Activated naive CD4-positive, alpha-beta T cell treated with anti-CD3 and anti-CD28 coated beads, Interleukin-2, amount 10 ng/mL, durations not matched to agents 7 days and 5 days (primary cell): Measurements from ENCODE around the gene BASP1.
A peak's percentile ranks its signal among the peaks of the same experiment; 100 is the strongest.

Source experiments
- CTCF ChIA-PET: fragments of 350-600 bp; sonication (Branson Sonifier 250); formaldehyde crosslinking; loops from one replicate; lab custom pipeline; 2021; ENCODE audit warnings: antibody characterized with exemption; lab: Charles Lee
- DNase-seq: peaks from one replicate; pipeline ENCODE4 v3.0.0-alpha.2; 2020
- H3K27ac Mint-ChIP-seq: one replicate; pipeline ENCODE4 v1.8.0; 2021; ENCODE audit warnings: mild to moderate bottlenecking, moderate library complexity, mixed read lengths
- H3K27me3 Mint-ChIP-seq: one replicate; pipeline ENCODE4 v1.8.0; 2021; ENCODE audit warnings: mild to moderate bottlenecking, mixed read lengths
- H3K36me3 Mint-ChIP-seq: one replicate; pipeline ENCODE4 v1.8.0; 2021; ENCODE audit warnings: mixed read lengths
- H3K4me1 Mint-ChIP-seq: one replicate; pipeline ENCODE4 v1.8.0; 2021; ENCODE audit warnings: mixed read lengths
- H3K4me3 Mint-ChIP-seq: one replicate; pipeline ENCODE4 v1.8.0; 2021; ENCODE audit warnings: mild to moderate bottlenecking, moderate library complexity, mixed read lengths
- H3K9me3 Mint-ChIP-seq: one replicate; pipeline ENCODE4 v1.8.0; 2021; ENCODE audit warnings: mixed read lengths

BASP1 gene, protein sequence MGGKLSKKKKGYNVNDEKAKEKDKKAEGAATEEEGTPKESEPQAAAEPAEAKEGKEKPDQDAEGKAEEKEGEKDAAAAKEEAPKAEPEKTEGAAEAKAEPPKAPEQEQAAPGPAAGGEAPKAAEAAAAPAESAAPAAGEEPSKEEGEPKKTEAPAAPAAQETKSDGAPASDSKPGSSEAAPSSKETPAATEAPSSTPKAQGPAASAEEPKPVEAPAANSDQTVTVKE

GRCh38 chr5:17217493-17218352 lies at the start of gene BASP1:
TSS of gene BASP1 (plus strand) at chr5:17217631. CDS start at chr5:17275217, 57,586 bp downstream.
- H3K9me3 Mint-ChIP-seq, result no peaks in the 10 kb centered on the region
- peaks cover 13% of the 10 kb centered on the region for H3K4me1 Mint-ChIP-seq
- CTCF ChIA-PET, result no interaction called here
- H3K36me3 Mint-ChIP-seq, result no peaks in the 10 kb centered on the region
- peaks cover 45% of the 10 kb centered on the region for H3K27me3 Mint-ChIP-seq
- DNase-seq, result peak; percentile 43
- H3K4me3 Mint-ChIP-seq, result peak within 1 kb of the TSS; percentile 37
- peak within 1 kb of the TSS; percentile 16 for H3K27ac Mint-ChIP-seq

GRCh38 chr5:17169507-17169906 lies 47.9 kb upstream of the BASP1 start:
- DNase-seq, result no peak
- Mint-ChIP-seq H3K4me3 (no peak overlapping the region), H3K4me1 (no peaks in the 10 kb centered on the region), H3K9me3 (no peaks in the 10 kb centered on the region), H3K27ac (no peak overlapping the region), H3K36me3 (no peaks in the 10 kb centered on the region), H3K27me3 (no peaks in the 10 kb centered on the region)
- CTCF ChIA-PET, result no interaction called here

GRCh38 chr5:17172791-17173190 lies 44.6 kb upstream of the BASP1 start:
- no peaks in the 10 kb centered on the region for H3K27me3 Mint-ChIP-seq
- DNase-seq, result no peak
- no peaks in the 10 kb centered on the region for H3K36me3 Mint-ChIP-seq
- no peak overlapping the region for H3K4me3 Mint-ChIP-seq
- no peaks in the 10 kb centered on the region for H3K9me3 Mint-ChIP-seq
- CTCF ChIA-PET, result no interaction called here
- no peak overlapping the region for H3K27ac Mint-ChIP-seq
- no peaks in the 10 kb centered on the region for H3K4me1 Mint-ChIP-seq

DNA sequence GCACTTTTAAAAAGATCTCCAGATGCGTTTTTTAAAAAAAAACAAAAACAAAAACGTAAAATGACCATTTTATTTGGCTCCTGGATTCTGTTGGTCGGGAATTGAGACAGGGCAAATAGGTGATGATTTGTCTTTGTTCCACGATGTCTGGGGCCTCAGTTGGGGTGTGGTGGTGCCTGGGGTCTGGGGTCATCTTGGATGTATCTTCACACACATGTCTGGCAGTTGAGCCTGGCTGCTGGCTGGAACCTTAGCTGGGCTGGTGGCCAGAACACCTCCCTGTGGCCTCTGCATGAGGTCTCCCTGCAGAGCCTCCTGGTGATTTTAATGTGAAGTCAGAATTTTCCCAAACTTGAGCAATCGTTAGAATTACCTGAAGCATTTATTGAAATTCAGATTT lies 42.5 kb upstream of the BASP1 start:
- Mint-ChIP-seq H3K9me3 (no peaks in the 10 kb centered on the region), H3K4me3 (no peak overlapping the region), H3K27ac (no peak overlapping the region), H3K36me3 (no peaks in the 10 kb centered on the region), H3K27me3 (no peaks in the 10 kb centered on the region), H3K4me1 (no peaks in the 10 kb centered on the region)
- no peak for DNase-seq
- CTCF ChIA-PET, result no interaction called here

GRCh38 chr5:17177501-17178372 lies 39.7 kb upstream of the BASP1 start:
- H3K36me3 Mint-ChIP-seq, result no peaks in the 10 kb centered on the region
- no peaks in the 10 kb centered on the region for H3K27me3 Mint-ChIP-seq
- no peak overlapping the region for H3K27ac Mint-ChIP-seq
- H3K9me3 Mint-ChIP-seq, result no peaks in the 10 kb centered on the region
- H3K4me1 Mint-ChIP-seq, result no peaks in the 10 kb centered on the region
- no peak overlapping the region for H3K4me3 Mint-ChIP-seq
- CTCF ChIA-PET, result interaction anchor here (0.6 kb wide), 1 partner anchor 357 kb away, joined by 3 read pairs; no protein-coding TSS in a partner anchor
- no peak for DNase-seq

DNA sequence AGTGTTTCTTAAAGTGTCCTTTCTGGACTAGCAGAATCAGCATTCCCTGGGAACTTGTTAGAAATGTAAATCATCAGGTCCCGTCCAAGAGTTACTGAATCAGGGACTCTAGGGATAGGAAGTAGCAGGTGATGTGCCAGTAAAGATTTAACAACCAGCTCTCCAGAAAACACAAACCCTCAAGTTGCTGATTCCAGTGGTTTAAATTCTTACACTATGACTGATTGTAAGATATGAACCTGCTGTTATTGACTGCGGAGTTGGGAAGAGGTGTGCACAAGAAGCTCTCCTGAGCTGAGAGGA lies 39.1 kb upstream of the BASP1 start:
- no peaks in the 10 kb centered on the region for H3K4me1 Mint-ChIP-seq
- H3K27ac Mint-ChIP-seq, result no peak overlapping the region
- no peaks in the 10 kb centered on the region for H3K27me3 Mint-ChIP-seq
- H3K9me3 Mint-ChIP-seq, result no peaks in the 10 kb centered on the region
- CTCF ChIA-PET, result no interaction called here
- no peak for DNase-seq
- no peak overlapping the region for H3K4me3 Mint-ChIP-seq
- no peaks in the 10 kb centered on the region for H3K36me3 Mint-ChIP-seq

- Mint-ChIP-seq H3K4me1 (no peaks in the 10 kb centered on the region), H3K36me3 (no peaks in the 10 kb centered on the region), H3K9me3 (no peaks in the 10 kb centered on the region), H3K27me3 (no peaks in the 10 kb centered on the region), H3K4me3 (no peak overlapping the region), H3K27ac (no peak overlapping the region)
- no peak for DNase-seq
- CTCF ChIA-PET, result interaction anchor here (1.5 kb wide), 1 partner anchor 10 kb away, joined by 6 read pairs; no protein-coding TSS in a partner anchor
Observed at GRCh38 chr5:17180330-17180843, 37.0 kb upstream of the BASP1 start.

DNA sequence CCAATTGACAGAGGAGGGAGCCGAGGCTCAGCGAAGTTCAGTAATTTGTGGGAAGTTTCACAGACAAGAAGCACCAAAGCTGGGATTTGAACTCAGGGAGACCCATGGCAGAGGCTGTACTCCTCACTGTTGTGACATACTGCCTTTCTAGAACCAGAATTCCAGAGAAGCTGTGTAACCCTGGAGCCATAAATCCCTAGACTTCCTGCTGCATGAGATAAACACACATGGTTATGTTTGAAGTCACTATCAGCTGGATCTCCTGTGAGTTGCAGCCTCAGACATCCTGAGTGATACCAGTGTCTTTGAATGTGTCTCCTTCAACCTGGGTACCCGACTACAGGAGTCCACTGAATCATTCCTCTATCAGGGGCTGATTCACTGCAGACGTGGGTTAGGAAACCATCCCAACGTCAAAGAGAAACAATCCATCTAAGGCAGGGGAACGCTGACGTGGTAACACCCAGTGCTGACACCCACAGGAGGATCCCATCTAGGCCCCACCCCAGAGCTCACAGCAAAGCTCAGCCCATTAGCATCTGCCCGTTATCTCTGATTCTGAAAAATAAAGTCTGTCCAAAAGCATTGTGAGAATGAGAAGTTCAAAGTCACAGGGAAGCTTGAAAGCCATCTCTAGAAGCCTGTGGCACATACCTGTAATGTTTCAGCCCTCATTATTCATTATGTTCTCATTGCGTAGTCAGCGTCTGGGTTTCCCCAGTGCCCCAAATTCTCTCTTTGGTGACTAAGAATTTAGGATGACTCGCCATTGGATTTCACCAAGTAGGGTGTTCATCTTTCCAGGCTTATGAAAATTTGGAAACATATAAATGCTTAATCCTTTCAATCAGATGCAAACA lies 36.3 kb upstream of the BASP1 start:
- CTCF ChIA-PET, result interaction anchor here (1.5 kb wide), 1 partner anchor 9 kb away, joined by 6 read pairs; no protein-coding TSS in a partner anchor
- no peak overlapping the region for H3K4me3 Mint-ChIP-seq
- H3K27me3 Mint-ChIP-seq, result no peaks in the 10 kb centered on the region
- no peaks in the 10 kb centered on the region for H3K4me1 Mint-ChIP-seq
- no peak overlapping the region for H3K27ac Mint-ChIP-seq
- no peaks in the 10 kb centered on the region for H3K9me3 Mint-ChIP-seq
- no peak for DNase-seq
- no peaks in the 10 kb centered on the region for H3K36me3 Mint-ChIP-seq

- Mint-ChIP-seq H3K36me3 (no peaks in the 10 kb centered on the region), H3K4me3 (no peak overlapping the region), H3K9me3 (no peaks in the 10 kb centered on the region), H3K27ac (no peak overlapping the region), H3K4me1 (no peaks in the 10 kb centered on the region), H3K27me3 (no peaks in the 10 kb centered on the region)
- DNase-seq, result no peak
- CTCF ChIA-PET, result no interaction called here
Observed at GRCh38 chr5:17182494-17182893, 34.9 kb upstream of the BASP1 start.

GRCh38 chr5:17182981-17183380 lies 34.5 kb upstream of the BASP1 start:
- Mint-ChIP-seq H3K9me3 (no peaks in the 10 kb centered on the region), H3K4me3 (no peak overlapping the region), H3K36me3 (no peaks in the 10 kb centered on the region), H3K27me3 (no peaks in the 10 kb centered on the region), H3K4me1 (no peaks in the 10 kb centered on the region), H3K27ac (no peak overlapping the region)
- no peak for DNase-seq
- CTCF ChIA-PET, result no interaction called here

DNA sequence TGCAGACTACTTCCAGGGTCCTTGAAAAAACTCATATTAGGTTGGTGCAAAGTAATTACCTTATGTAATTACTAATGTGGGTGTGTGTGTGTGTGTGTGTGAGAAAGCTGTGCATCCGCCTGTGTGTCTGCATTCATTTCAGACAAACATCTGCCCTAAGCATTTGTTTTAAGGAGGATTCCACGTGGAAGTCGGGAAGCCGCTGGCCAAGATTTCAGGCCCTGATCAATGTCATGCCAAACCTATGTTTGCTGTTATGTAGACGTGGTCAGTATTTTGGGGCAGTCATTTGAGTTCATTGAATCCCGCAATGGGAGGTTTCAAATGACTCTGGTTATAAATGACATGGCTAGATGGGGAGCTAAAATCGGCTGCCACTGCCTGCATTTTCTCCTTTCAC lies 33.6 kb upstream of the BASP1 start:
- Mint-ChIP-seq H3K4me3 (no peak overlapping the region), H3K36me3 (no peaks in the 10 kb centered on the region), H3K27me3 (no peaks in the 10 kb centered on the region), H3K27ac (no peak overlapping the region), H3K4me1 (no peaks in the 10 kb centered on the region), H3K9me3 (no peaks in the 10 kb centered on the region)
- no peak for DNase-seq
- CTCF ChIA-PET, result interaction anchor here (0.6 kb wide), 1 partner anchor 393 kb away, joined by 3 read pairs; no protein-coding TSS in a partner anchor

GRCh38 chr5:17184588-17184987 lies 32.8 kb upstream of the BASP1 start:
- Mint-ChIP-seq H3K27ac (no peak overlapping the region), H3K4me3 (no peak overlapping the region)
- CTCF ChIA-PET, result interaction anchor here (0.6 kb wide), 1 partner anchor 394 kb away, joined by 3 read pairs; no protein-coding TSS in a partner anchor

DNA sequence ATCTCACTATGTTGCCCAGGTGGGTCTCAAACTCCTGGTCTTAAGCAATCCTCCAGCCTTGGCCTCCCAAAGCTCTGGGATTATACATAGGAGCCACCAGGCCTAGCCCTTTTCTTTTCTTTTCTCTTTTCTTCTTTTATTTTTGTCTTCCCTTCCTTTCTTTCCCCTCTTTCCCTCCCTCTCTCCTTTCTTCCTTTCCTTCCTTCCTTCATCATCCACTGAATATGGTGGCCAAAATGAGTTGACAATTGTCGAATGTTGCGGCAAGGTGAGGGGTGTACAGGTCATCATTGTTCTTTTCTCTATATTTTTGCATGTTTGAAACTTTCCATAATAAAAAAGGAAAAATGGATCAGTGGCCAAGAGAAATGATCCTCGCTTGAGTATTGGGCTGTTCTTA lies 32.1 kb upstream of the BASP1 start:
- CTCF ChIA-PET, result interaction anchor here (1.2 kb wide), 1 partner anchor 28 kb away, joined by 4 read pairs; no protein-coding TSS in a partner anchor
- H3K36me3 Mint-ChIP-seq, result no peaks in the 10 kb centered on the region
- H3K4me3 Mint-ChIP-seq, result no peak overlapping the region
- H3K4me1 Mint-ChIP-seq, result no peaks in the 10 kb centered on the region
- no peak for DNase-seq
- H3K27me3 Mint-ChIP-seq, result no peaks in the 10 kb centered on the region
- H3K9me3 Mint-ChIP-seq, result no peaks in the 10 kb centered on the region
- H3K27ac Mint-ChIP-seq, result no peak overlapping the region

More at GRCh38 chr5:17184588-17184987, 32.8 kb upstream of the BASP1 start:
- no peaks in the 10 kb centered on the region for H3K36me3 Mint-ChIP-seq
- no peak for DNase-seq
- no peaks in the 10 kb centered on the region for H3K4me1 Mint-ChIP-seq
- H3K27me3 Mint-ChIP-seq, result no peaks in the 10 kb centered on the region
- no peaks in the 10 kb centered on the region for H3K9me3 Mint-ChIP-seq
